ENCODE data around the gene HORMAD2.
A peak's percentile ranks its signal among the peaks of the same experiment; 100 is the strongest.

HORMAD2 gene

GRCh38 chr22:30222321-30222720, 142.1 kb downstream of the HORMAD2 start:
- in situ Hi-C loops (cut with MboI; ENCODE audit: low sequenced_read_pairs, unreplicated experiment): no loop called here
- no peak for TF ChIP-seq CTCF (IDR thresholded peaks at IDR 0.05; ENCODE audit: borderline replicate concordance, control extremely low read depth, extremely low read depth, insufficient read depth, missing control alignments)
- DNase-seq (ENCODE audit: low spot score): no peak

GRCh38 chr22:30223303-30223702, 143.0 kb downstream of the HORMAD2 start:
- in situ Hi-C loops (cut with MboI; ENCODE audit: low sequenced_read_pairs, unreplicated experiment): no loop called here
- no peak for DNase-seq (ENCODE audit: low spot score)
- no peak for TF ChIP-seq CTCF (IDR thresholded peaks at IDR 0.05; ENCODE audit: borderline replicate concordance, control extremely low read depth, extremely low read depth, insufficient read depth, missing control alignments)

- in situ Hi-C loops (cut with MboI; ENCODE audit: low sequenced_read_pairs, unreplicated experiment): no loop called here
- TF ChIP-seq CTCF (IDR thresholded peaks at IDR 0.05; ENCODE audit: borderline replicate concordance, control extremely low read depth, extremely low read depth, insufficient read depth, missing control alignments): no peak
- DNase-seq (ENCODE audit: low spot score): peak; percentile 66
Measured at GRCh38 chr22:30224161-30224857, 144.0 kb downstream of the HORMAD2 start.

GRCh38 chr22:30225220-30225927, 145.1 kb downstream of the HORMAD2 start:
- no peak for TF ChIP-seq CTCF (IDR thresholded peaks at IDR 0.05; ENCODE audit: borderline replicate concordance, control extremely low read depth, extremely low read depth, insufficient read depth, missing control alignments)
- in situ Hi-C loops (cut with MboI; ENCODE audit: low sequenced_read_pairs, unreplicated experiment): no loop called here

GRCh38 chr22:30226192-30226832, 146.0 kb downstream of the HORMAD2 start:
- in situ Hi-C loops (cut with MboI; ENCODE audit: low sequenced_read_pairs, unreplicated experiment): no loop called here
- no peak for DNase-seq (ENCODE audit: low spot score)
- TF ChIP-seq CTCF (IDR thresholded peaks at IDR 0.05; ENCODE audit: borderline replicate concordance, control extremely low read depth, extremely low read depth, insufficient read depth, missing control alignments): no peak

More at GRCh38 chr22:30225220-30225927, 145.1 kb downstream of the HORMAD2 start:
- no peak for DNase-seq (ENCODE audit: low spot score)

Data from GM13976 (cell line).